NCI-H1092 treated with DMSO at 0.1 percent for 48 hours (cell line): Measurements from ENCODE around the gene SLCO3A1.

Experiments used
- DNase-seq: peaks from one replicate; lab custom pipeline; 2025; lab: John Stamatoyannopoulos, UW

Gene SLCO3A1

GRCh38 chr15:91966194-91966552 is 112.7 kb downstream of the SLCO3A1 start:
- no peak for DNase-seq

DNA sequence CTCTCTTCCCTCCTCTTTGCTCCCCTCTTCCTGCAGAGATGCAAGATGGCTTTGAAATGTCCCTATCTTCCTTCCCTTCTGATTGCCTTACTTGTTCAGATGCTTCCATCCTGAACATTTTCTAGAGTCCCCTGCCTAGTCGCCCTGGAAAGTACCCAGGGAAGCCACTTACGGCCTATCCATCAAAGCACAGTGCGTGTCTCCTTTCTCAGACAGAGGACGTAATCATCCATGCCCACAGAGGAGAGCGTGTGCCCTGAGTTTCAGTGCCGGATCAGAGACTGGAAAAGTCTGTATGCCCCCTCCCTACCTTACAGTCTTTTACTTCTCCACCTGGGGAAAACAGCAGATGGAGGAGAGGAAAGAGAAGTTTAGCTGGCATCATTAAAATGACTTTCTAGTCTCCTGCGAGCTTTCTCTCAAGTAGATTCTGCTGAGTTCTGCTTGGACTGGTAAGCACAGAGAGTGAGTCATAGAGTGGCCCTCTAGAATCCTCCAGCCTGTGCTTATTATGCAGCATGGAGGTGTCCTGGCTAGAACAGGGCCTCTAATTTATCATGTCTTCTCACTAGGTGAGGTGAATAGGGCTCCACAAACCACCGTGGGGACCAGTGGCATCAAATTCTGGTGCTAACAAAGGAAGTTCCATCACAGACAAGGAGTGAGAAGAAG is 114.6 kb downstream of the SLCO3A1 start:
- no peak for DNase-seq

DNA sequence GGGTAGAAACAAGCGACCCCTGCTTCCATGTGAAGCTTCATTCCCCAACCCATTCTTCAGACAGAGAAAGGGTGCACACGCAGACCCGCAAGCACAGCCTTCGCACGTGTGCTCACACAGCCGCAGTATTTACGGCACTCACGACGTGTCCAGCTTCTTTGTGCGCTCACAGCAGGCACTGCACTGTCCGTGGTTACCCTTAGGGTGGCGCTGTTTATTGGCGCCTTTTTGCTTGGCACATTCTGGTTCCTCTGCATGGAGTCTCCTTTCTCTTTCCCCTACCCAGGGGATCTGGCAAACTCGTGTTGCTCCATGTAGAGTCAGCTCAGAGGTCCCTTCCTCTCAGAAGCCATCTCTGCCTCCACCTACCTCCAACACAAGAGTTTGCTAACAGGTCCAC is 115.1 kb downstream of the SLCO3A1 start:
- no peak for DNase-seq

- DNase-seq, result no peak
These were observed 116.6 kb downstream of the SLCO3A1 start for GRCh38 chr15:91970142-91970541.

- peak; percentile 3 for DNase-seq
These were observed 120.0 kb downstream of the SLCO3A1 start for GRCh38 chr15:91973481-91973880.

GRCh38 chr15:91974321-91974720 is 120.8 kb downstream of the SLCO3A1 start:
- DNase-seq, result no peak

GRCh38 chr15:91975241-91975978 is 121.9 kb downstream of the SLCO3A1 start:
- DNase-seq, result no peak

DNA sequence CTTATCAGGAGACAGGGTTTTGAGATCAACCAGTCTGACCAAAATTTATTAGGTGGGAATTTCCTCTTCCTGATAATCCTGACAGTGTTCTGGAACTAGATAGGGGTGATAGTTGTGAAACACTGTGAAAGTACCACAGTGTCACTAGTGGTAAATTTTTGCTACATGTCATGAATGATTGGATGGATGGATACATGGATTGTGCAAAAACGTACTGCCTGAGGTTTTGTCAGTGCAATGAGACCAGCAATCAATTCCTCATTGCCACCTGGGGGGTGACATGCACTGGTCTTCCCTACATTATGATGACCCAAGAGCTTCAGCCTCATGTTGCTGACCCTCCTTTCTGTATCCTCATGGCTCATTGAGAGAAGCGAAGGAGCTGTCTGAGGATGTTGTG is 123.5 kb downstream of the SLCO3A1 start:
- DNase-seq, result no peak

DNA sequence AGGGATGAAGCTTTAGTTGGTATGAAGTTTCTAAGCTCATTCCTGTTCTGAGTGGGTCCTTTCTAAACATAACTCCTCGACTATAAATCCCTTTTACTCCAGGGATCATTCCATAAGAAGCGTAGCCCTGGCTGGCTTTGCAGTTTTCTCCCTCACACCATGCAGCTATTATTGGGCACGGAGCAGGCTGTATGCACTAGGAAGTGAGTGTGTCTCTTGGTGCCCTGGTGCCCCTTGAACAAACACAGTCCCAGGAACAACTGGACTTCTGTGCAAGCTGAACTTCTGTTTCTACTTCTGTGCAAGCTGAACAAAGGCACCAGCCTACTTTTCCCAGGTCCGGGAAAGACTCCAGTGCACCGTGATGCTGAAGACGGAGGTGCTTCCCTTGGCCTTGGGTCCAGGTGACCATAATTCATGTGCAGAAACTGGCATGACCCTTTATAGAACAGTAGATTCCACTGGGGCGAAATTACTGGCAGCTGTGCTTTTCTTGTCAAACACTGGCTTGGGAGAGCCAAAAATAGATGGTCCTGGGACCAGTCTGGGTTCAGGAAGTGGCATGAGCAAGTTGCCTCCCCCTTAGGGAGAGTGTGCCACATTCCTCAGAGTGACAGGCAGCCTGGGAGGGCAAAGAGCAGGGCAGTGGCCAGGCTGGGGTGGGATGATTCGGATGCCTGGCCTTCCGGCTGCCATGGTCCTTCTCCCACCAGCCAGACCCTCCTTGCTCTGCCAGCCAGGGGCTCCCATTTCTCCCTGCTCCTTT is 127.2 kb downstream of the SLCO3A1 start:
- DNase-seq, result no peak

DNA sequence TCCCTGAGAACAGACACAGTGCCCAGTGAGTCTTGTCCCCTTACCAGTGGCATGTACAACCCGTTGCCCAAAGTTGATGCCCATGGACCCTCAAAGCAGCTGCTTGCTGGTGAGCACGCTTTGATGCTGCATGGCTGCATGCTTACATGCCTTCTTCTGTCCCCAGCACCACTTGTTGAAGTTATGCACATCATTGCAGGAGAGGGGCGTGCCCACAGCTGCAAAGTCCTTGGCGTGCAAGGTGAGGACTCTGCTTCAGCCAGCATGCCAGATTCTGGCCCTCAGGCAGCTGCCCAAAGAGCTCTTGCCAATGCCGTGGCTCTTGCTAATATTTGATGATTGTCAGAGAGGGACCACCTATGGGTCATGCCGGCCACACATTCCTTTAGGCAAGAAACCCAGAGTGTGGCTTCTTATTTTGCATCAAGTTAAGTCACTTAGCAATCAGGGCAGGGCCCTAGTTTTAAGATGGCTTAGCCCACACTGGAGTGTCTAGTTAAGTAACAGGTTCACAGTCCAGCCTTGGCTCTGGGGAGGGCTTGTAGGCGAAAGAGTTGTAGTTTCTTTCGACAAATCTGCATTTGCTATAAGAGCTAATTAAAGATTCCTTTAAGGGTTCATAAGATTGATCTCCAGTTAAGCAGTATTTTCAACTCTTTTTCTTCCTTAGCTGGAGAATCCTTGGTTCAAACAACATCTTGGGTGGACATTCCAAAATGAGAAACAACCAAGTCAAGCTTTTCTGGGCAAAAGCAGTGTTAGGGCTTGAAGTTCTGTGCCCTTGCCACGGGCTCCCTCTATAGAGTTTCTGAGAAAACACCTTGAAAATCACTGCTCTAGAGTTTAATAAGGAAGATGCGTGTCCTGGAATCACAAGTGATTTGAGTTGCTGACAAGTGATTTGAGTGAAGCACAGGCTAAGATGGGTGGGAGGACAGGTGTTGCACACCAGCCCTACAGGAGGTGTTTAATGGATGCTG is 128.6 kb downstream of the SLCO3A1 start:
- DNase-seq, result no peak

DNA sequence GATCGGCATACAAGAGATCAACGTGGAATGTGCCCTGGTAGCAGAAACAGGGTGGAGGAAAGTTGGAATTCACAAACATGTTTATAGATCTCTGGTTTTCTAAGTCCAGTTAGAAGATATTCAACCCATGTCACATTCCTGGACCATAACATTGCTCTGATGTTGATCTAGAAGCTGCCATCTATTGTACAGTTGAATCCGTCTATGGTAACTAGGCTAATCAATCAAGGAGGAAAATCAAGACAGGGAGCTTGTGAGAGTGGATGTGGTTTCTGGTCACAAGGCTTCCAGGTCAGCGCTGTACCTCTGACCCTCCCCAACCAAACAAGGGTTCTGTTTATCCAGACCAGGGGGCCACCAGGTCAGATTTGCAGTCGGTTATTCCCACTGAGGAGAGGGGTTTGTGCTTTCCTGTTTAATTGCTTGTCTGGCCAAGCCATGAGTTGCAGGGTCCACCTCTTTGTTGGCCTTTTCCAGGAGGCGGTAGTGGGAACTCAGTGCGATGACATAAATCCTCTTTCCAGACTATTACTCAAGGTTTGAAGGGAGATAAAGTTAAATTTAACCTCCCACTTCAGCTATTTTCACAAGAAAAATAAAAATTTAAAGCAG is 130.3 kb downstream of the SLCO3A1 start:
- DNase-seq, result no peak

DNA sequence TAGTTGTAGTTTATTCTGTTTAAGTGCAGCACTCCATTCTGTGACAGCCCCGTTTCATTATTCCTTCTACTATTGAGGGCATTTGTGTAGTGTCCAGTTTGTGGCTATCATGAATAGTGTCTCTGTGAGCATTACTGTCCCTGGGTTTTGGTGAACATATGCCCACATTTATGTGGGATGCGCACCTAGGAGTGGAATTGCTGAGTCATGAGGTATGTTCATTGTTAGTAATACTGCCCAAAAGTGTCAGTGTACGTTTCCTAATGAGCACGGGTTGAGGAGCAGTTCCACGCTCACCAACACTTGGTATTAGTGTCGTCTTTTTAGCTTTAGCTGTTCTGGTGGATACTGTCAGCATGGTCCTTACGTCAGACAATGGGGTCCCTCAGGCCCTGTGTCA is 131.8 kb downstream of the SLCO3A1 start:
- no peak for DNase-seq

DNA sequence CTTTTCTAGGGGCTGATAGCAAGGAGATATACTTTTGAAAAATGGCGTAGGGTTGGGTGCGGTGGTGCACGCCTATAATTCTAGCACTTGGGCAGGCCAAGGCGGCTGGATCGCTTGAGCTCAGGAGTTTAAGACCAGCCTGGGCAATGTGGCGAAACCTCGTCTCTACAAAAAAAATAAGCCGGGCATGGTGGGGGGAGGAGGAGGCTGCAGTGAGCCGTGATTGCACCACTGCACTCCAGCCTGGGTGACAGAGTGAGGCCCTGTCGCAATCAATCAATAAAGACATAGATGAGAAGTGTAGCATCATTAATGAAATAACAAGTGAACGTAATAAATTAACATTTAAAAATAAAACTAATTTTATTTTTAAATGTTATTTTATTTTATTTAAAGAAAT is 134.6 kb downstream of the SLCO3A1 start:
- no peak for DNase-seq

DNA sequence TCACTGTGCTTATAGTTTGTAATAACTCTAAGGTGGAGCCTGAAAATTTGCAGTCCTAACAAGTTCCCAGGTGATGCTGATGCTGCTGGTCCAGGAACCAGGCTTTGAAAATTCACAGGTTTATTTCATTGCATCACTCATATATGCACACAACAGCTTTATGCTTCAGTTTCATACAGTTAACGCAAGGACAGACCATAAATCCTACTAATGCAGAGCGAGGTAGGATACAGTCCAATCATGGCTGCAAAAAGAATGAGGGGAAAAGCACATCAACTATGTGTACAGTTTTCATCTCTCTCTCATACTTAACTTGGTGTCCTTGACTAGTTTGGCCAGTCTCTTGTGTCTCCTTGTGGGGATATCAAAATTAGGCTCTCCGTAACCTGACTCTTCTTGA is 135.1 kb downstream of the SLCO3A1 start:
- no peak for DNase-seq

DNA sequence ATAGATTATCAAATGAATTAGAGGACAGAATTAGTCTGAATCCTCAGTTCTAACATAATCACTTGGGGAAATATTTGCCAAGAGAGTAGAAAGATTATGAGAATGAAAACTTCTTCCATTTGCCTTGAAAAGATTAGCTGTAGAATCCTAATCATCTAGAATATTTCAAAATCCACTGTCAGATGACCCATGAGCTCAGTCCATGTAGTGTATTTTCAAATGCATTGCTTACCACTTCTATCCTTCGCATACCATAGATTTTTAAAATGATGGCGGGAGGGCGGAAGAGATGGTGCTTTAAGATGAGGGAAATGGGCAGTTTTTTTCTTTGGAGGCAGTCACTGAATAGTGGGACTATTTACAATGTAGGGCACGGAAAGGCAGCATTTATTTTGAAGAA is 136.3 kb downstream of the SLCO3A1 start:
- no peak for DNase-seq

DNA sequence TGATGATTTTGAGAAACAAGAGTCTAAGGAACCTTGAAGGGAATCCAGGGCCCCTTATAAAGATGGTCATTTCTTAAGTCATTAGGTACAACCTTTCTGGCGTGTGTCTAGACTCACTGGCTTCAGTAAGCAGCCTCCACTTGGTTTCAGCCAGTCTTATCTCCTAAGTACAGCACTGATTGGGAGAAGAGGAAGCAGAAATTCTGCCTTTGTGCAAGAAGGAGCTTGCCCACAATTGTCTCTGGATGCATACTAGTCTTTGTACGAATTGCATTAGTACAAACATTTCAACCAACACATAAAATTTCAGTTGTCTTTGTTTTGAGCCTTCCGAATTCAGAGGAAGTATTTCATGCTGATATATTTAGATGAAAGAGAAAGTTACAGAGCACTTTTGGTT is 139.4 kb downstream of the SLCO3A1 start:
- no peak for DNase-seq

GRCh38 chr15:91995146-91995545 is 141.6 kb downstream of the SLCO3A1 start:
- no peak for DNase-seq

DNA sequence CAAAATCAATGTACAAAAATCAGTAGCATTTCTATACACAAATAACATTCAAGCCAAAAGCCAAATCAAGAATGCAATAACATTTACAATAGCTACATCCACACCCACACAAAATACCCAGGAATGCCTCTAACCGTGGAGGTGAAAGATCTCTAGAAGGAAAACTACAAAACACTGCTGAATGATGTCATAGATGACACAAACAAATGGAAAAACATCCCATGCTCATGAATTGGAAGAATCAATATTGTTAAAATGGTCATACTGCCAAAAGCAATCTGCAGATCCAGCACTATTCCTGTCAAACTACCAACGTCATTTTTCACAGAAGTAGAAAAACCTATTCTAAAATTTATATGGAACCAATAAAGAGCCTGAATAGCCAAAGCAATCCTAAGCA is 143.7 kb downstream of the SLCO3A1 start:
- DNase-seq, result no peak

DNA sequence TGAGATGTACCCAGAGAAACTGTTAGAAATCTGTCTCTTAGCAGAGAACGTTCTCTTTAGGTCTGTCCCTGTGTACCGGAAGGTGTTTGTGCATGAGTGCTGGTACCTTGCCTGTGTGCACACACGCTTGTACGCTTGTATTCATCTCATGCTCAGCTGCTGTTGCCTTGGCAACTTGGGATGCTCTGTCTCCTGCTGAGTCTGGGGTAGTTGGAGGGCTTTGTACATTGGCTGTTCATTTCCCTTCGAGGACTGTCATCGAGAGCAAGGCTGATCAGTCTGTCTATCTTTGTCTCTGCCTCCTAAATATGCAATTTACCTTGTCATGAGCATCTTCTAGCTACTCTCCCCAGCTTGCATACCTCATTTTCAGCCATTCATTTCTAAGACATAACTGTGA is 147.2 kb downstream of the SLCO3A1 start:
- DNase-seq, result peak; percentile 1

DNA sequence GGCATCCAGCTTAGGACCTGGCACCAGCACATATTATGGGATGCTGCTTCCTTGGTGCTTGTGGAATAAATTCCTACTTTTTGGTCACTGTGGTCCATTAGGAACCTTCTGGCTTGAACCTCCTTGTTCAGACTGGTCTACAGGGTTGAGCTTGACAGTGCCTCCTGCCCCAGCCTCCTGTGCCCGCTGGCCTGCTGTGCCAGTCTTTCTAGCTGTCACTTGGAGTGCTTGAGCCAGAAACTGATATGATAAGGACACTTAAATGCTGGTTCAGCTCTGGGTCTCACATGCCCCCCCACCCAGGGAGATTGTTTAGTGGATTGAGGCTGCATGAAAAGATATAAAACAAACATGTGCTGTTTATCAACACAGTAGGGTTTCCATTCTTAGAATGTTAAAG is 147.8 kb downstream of the SLCO3A1 start:
- peak; percentile 58 for DNase-seq

DNA sequence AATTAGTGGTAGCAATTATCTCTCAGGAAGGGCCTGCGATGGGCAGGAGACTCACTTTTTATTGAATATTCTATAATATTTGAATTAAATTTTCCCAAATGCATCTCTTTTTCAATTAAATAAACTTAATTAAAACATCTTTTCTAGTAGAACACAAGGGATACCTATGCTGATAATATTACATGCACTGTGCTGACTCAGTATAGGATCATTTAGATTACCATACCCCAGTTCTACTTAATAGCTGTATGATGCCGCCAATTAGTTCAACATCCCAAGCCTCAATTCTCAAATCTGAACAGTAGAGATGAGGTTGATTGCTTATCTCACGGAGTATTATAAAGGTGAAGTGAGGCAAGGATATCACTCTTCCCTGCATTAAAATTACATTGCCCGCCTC is 149.2 kb downstream of the SLCO3A1 start:
- no peak for DNase-seq
